Left kidney (tissue), 8 donors: ENCODE results near the gene RNU6-1. TPM values are rescaled to one million over a fixed set of nuclear protein-coding genes. Genes with fewer than 3 reads are reported as not detected.

Source experiments
- DNase-seq: peaks from one replicate; pipeline ENCODE4 v3.0.0-alpha.2; 2013
- long read RNA-seq, 8 donors: transcript quantifications; one replicate each; lab custom pipeline, GENCODE V29; 2026
- polyA plus RNA-seq: library from polyadenylated mRNA; unstranded; fragments of 120-200 nt; gene quantifications from one replicate; pipeline ENCODE4 v1.2.1, GENCODE V29; 2013; ENCODE audit not compliant: insufficient read length

Gene RNU6-1
- not detected for polyA plus RNA-seq
- long read RNA-seq, donor 1, result 0 reads
- long read RNA-seq, donor 2, result 0 reads
- long read RNA-seq, donor 3, result 0 reads
- long read RNA-seq, donor 4, result 0 reads
- long read RNA-seq, donor 5, result 0 reads
- long read RNA-seq, donor 6, result 0 reads
- long read RNA-seq, donor 7, result 0 reads
- long read RNA-seq, donor 8, result 0 reads

- DNase-seq, result peak; percentile 92
Observed at GRCh38 chr15:67839929-67840748, at the start of gene RNU6-1. RNU6-1 (minus strand) TSS chr15:67840045.

GRCh38 chr15:67887776-67888175, 47.9 kb upstream of the RNU6-1 start:
- DNase-seq, result no peak

GRCh38 chr15:67885861-67886260, 46.0 kb upstream of the RNU6-1 start:
- no peak for DNase-seq

- no peak for DNase-seq
Observed at GRCh38 chr15:67885175-67885523, 45.3 kb upstream of the RNU6-1 start.

GRCh38 chr15:67884514-67885174, 44.8 kb upstream of the RNU6-1 start:
- DNase-seq, result peak; percentile 82

GRCh38 chr15:67884009-67884408, 44.2 kb upstream of the RNU6-1 start:
- no peak for DNase-seq

GRCh38 chr15:67883234-67883773, 43.5 kb upstream of the RNU6-1 start:
- no peak for DNase-seq

- no peak for DNase-seq
Observed at GRCh38 chr15:67882487-67883233, 42.8 kb upstream of the RNU6-1 start.

GRCh38 chr15:67880651-67881182, 40.9 kb upstream of the RNU6-1 start:
- no peak for DNase-seq

- DNase-seq, result no peak
Observed at GRCh38 chr15:67879440-67880129, 39.7 kb upstream of the RNU6-1 start.

- DNase-seq, result no peak
Observed at GRCh38 chr15:67878712-67879206, 38.9 kb upstream of the RNU6-1 start.

- DNase-seq, result no peak
Observed at GRCh38 chr15:67873777-67874176, 33.9 kb upstream of the RNU6-1 start.

- DNase-seq, result no peak
Observed at GRCh38 chr15:67870868-67871408, 31.1 kb upstream of the RNU6-1 start.

GRCh38 chr15:67869701-67870100, 29.9 kb upstream of the RNU6-1 start:
- DNase-seq, result no peak

- no peak for DNase-seq
Observed at GRCh38 chr15:67865766-67866165, 25.9 kb upstream of the RNU6-1 start.

GRCh38 chr15:67865331-67865730, 25.5 kb upstream of the RNU6-1 start:
- no peak for DNase-seq

- peak; percentile 59 for DNase-seq
Observed at GRCh38 chr15:67863442-67863987, 23.7 kb upstream of the RNU6-1 start.

GRCh38 chr15:67862750-67863441, 23.1 kb upstream of the RNU6-1 start:
- DNase-seq, result no peak

- DNase-seq, result no peak
Observed at GRCh38 chr15:67861983-67862382, 22.1 kb upstream of the RNU6-1 start.
